K562 (cell line): ENCODE data around the gene EEF2K. TPM values are rescaled to one million over a fixed set of nuclear protein-coding genes. Genes with fewer than 3 reads are reported as not detected.
A peak's percentile ranks its signal among the peaks of the same experiment; 100 is the strongest.

Source experiments
- CREBBP ChIP-seq: IDR thresholded peaks from one replicate; pipeline ENCODE4 v1.6.1; 2012; ENCODE audit warnings: low read depth, mild to moderate bottlenecking, control low read depth, inconsistent platforms, low read length
- CREM ChIP-seq: IDR thresholded peaks from 2 replicates; pipeline ENCODE4 v1.6.1; 2014; ENCODE audit warnings: antibody characterized with exemption, low read depth
- HCFC1 ChIP-seq: IDR thresholded peaks from 2 replicates; pipeline ENCODE4 v1.6.1; 2012; ENCODE audit warnings: low read depth, low read length, improper control_type of control experiment
- L3MBTL2 ChIP-seq: fragments of 450-650 bp; IDR thresholded peaks from 2 replicates; pipeline ENCODE4 v1.6.1; 2016; ENCODE audit warnings: mild to moderate bottlenecking, moderate library complexity
- MYC ChIP-seq, 2 experiments: fragments of 250-450 bp in 1 of 2; sonication (Bioruptor Pico) in 1 of 2; IDR thresholded peaks; 2 replicates each; pipeline versions ENCODE4 v1.5.1 to v1.6.1; 2012 to 2021; ENCODE audit warnings: low read depth in 2 of 2, borderline replicate concordance in 1 of 2, improper control_type of control experiment in 1 of 2, low read length in 1 of 2, mild to moderate bottlenecking in 1 of 2, moderate library complexity in 1 of 2
- NRF1 ChIP-seq, 2 experiments: fragments of 450-650 bp; IDR thresholded peaks in 1 of 2; conservative IDR thresholded peaks in 1 of 2; 2 replicates each; pipeline ENCODE4 v1.6.1; 2014; ENCODE audit warnings: mild to moderate bottlenecking in 2 of 2
- POLR2AphosphoS5 ChIP-seq: IDR thresholded peaks from 2 replicates; pipeline ENCODE4 v1.6.1; 2011; ENCODE audit warnings: mild to moderate bottlenecking, low read depth, low read length, moderate library complexity; ENCODE audit not compliant: control insufficient read depth, insufficient read depth
- RBM39 ChIP-seq: fragments of 200-400 bp; formaldehyde crosslinking; optimal IDR thresholded peaks from 2 replicates; pipeline ENCODE3; 2018; ENCODE audit warnings: low read depth, low read length
- RCOR1 ChIP-seq, 2 experiments: IDR thresholded peaks; 2 replicates each; pipeline ENCODE4 v1.6.1; 2012; ENCODE audit warnings: low read depth in 2 of 2, low read length in 2 of 2, borderline replicate concordance in 1 of 2, improper control_type of control experiment in 1 of 2
- SMAD1 ChIP-seq: fragments of 150-350 bp; IDR thresholded peaks from 2 replicates; pipeline ENCODE4 v1.6.1; 2014; ENCODE audit warnings: low read length, low read depth; ENCODE audit not compliant: partially characterized antibody
- SMAD3 ChIP-seq: fragments of 450-650 bp; formaldehyde crosslinking; conservative IDR thresholded peaks from 2 replicates; pipeline ENCODE4 v1.4.0; 2020; ENCODE audit warnings: mild to moderate bottlenecking
- SMARCE1 ChIP-seq: fragments of 450-650 bp; IDR thresholded peaks from 2 replicates; pipeline ENCODE4 v1.7.1; 2016; ENCODE audit warnings: mild to moderate bottlenecking
- ZNF146 ChIP-seq: IDR thresholded peaks from one replicate; pipeline ENCODE4 v1.6.1; 2018; ENCODE audit warnings: missing compliant biosample characterization; ENCODE audit not compliant: unreplicated experiment
- ZNF23 ChIP-seq: fragments of 250-450 bp; sonication (Bioruptor Pico); IDR thresholded peaks from 2 replicates; pipeline ENCODE4 v1.4.0; 2020; ENCODE audit warnings: mild to moderate bottlenecking
- ZNF561 ChIP-seq: fragments of 450-650 bp; formaldehyde crosslinking; conservative IDR thresholded peaks from 2 replicates; pipeline ENCODE4 v1.4.0; 2020; ENCODE audit warnings: mild to moderate bottlenecking, moderate library complexity
- ZNF592 ChIP-seq: fragments of 450-650 bp; IDR thresholded peaks from 2 replicates; pipeline ENCODE4 v1.6.1; 2017; ENCODE audit warnings: antibody characterized with exemption, mild to moderate bottlenecking
- polyA plus RNA-seq, 8 experiments: library from polyadenylated mRNA; depleted of rRNA in 4 of 8; stranded (reverse) in 5 of 8; unstranded in 3 of 8; fragments of >200 nt; fragmentation: Nextera tagmentation in 2 of 8; fragmentation: Illumina TruSeq in 1 of 8; extraction: Ambion mirVana in 2 of 8; extraction: Trizol in 1 of 8; gene quantifications; 2 replicates each; pipeline versions ENCODE4 v1.2.1 to v1.2.3, GENCODE V29; 2011 to 2014; ENCODE audit warnings: inconsistent platforms in 1 of 8, missing spikeins in 1 of 8
- total RNA-seq, 7 experiments: library from RNA; depleted of rRNA in 6 of 7; stranded (reverse); fragments of >200 nt in 6 of 7; fragmentation: Illumina TruSeq in 2 of 7; extraction: Trizol in 2 of 7; gene quantifications; 2 replicates each; pipeline versions ENCODE4 v1.2.1 to v1.2.3, GENCODE V29; 2011 to 2021; ENCODE audit warnings: low replicate concordance in 1 of 7
- TF ChIP-seq, protein P1 (sequence below): fragments of 250-450 bp; sonication (Bioruptor Pico); IDR thresholded peaks from 2 replicates; pipeline ENCODE4 v1.8.0; 2022; ENCODE audit warnings: inconsistent platforms
- TF ChIP-seq, protein P2 (sequence below): IDR thresholded peaks from 3 replicates; pipeline ENCODE4 v1.6.1; 2011; ENCODE audit warnings: borderline replicate concordance, mild to moderate bottlenecking, moderate library complexity; ENCODE audit not compliant: insufficient read length; ENCODE audit errors: extremely low read depth

The EEF2K gene
- total and polyA plus RNA-seq, 9 of the 15 experiments (the other 6 are each of a cell fraction or from before 2014, with no cell fraction given) = 3.0 to 35.2 (median 12.2) TPM

GRCh38 chr16:22195695-22196558 lies 10.2 kb upstream of the EEF2K start (continued):
- TF ChIP-seq POLR2AphosphoS5 (0 out of 2 replicates have a peak, but pooled peaks have one; percentile 26), RBM39 (peak; percentile 33), ZNF592 (peak; percentile 95), CREM (peak; percentile 59), ZNF146 (no peak), ZNF561 (CRISPR knock-in tag) (no peak), CREBBP (no peak), MYC (IDR thresholded peaks at IDR 0.05; ENCODE audit: low read depth, low read length) (peak; percentile 62), MYC (CRISPR knock-in tag; IDR thresholded peaks at IDR 0.05; ENCODE audit: borderline replicate concordance, low read depth) (no peak), SMAD1 (peak; percentile 42), SMARCE1 (peak; percentile 24; the same call in 1 of the 2 replicates), HCFC1 (peak; percentile 45; the same call in 1 of the 2 replicates), RCOR1 (IDR thresholded peaks at IDR 0.05; ENCODE audit: borderline replicate concordance in 1 of 2, low read depth in 2 of 2, low read length in 2 of 2) (peak; percentile 16 to 18; a peak in 3 of 4 replicates), SMAD3 (CRISPR knock-in tag) (no peak), NRF1 (conservative IDR thresholded peaks at IDR 0.05 in 1 of 2, IDR thresholded peaks at IDR 0.05 in 1 of 2) (peak; percentile 86 to 89), L3MBTL2 (peak; percentile 44; the same call in 1 of the 2 replicates), ZNF23 (CRISPR knock-in tag) (no peak)
- TF ChIP-seq, protein P1, sequence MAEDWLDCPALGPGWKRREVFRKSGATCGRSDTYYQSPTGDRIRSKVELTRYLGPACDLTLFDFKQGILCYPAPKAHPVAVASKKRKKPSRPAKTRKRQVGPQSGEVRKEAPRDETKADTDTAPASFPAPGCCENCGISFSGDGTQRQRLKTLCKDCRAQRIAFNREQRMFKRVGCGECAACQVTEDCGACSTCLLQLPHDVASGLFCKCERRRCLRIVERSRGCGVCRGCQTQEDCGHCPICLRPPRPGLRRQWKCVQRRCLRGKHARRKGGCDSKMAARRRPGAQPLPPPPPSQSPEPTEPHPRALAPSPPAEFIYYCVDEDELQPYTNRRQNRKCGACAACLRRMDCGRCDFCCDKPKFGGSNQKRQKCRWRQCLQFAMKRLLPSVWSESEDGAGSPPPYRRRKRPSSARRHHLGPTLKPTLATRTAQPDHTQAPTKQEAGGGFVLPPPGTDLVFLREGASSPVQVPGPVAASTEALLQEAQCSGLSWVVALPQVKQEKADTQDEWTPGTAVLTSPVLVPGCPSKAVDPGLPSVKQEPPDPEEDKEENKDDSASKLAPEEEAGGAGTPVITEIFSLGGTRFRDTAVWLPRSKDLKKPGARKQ = no peak
- TF ChIP-seq, protein P2, sequence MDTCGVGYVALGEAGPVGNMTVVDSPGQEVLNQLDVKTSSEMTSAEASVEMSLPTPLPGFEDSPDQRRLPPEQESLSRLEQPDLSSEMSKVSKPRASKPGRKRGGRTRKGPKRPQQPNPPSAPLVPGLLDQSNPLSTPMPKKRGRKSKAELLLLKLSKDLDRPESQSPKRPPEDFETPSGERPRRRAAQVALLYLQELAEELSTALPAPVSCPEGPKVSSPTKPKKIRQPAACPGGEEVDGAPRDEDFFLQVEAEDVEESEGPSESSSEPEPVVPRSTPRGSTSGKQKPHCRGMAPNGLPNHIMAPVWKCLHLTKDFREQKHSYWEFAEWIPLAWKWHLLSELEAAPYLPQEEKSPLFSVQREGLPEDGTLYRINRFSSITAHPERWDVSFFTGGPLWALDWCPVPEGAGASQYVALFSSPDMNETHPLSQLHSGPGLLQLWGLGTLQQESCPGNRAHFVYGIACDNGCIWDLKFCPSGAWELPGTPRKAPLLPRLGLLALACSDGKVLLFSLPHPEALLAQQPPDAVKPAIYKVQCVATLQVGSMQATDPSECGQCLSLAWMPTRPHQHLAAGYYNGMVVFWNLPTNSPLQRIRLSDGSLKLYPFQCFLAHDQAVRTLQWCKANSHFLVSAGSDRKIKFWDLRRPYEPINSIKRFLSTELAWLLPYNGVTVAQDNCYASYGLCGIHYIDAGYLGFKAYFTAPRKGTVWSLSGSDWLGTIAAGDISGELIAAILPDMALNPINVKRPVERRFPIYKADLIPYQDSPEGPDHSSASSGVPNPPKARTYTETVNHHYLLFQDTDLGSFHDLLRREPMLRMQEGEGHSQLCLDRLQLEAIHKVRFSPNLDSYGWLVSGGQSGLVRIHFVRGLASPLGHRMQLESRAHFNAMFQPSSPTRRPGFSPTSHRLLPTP = peak; percentile 90
